Measurements from ENCODE around the gene BCAS3. TPM values are rescaled to one million over a fixed set of nuclear protein-coding genes. Genes with fewer than 3 reads are reported as not detected.

Gene BCAS3
- total RNA-seq, 4 donors from 2014 or later, result 18.7 to 37.8 (median 24.9) TPM

DNA sequence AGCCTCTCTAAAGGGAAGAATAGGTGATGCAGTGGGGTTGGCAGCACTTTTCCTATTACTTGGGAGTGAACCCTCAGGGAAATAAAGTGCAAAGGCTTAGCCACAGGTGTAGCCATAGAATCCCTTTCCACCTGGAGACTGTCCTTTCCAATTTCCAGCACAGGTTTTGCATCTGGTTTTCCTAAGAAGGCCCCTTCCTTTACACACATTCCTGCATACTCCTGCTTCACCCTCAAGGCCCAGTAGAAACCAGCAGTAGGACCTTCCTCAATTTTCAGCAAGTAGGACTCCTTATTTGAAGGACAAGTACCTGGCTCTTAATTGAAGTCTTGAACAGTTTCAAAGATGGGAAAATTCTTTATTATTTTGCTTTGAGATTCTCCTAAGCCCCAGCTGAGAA lies 550.2 kb downstream of the BCAS3 start:
- TF ChIP-seq, protein P1, sequence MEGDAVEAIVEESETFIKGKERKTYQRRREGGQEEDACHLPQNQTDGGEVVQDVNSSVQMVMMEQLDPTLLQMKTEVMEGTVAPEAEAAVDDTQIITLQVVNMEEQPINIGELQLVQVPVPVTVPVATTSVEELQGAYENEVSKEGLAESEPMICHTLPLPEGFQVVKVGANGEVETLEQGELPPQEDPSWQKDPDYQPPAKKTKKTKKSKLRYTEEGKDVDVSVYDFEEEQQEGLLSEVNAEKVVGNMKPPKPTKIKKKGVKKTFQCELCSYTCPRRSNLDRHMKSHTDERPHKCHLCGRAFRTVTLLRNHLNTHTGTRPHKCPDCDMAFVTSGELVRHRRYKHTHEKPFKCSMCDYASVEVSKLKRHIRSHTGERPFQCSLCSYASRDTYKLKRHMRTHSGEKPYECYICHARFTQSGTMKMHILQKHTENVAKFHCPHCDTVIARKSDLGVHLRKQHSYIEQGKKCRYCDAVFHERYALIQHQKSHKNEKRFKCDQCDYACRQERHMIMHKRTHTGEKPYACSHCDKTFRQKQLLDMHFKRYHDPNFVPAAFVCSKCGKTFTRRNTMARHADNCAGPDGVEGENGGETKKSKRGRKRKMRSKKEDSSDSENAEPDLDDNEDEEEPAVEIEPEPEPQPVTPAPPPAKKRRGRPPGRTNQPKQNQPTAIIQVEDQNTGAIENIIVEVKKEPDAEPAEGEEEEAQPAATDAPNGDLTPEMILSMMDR (IDR thresholded peaks at IDR 0.05), result no peak
- ATAC-seq (ENCODE audit: low FRiP score), result no peak
- no peak for DNase-seq (ENCODE audit: low spot score)

DNA sequence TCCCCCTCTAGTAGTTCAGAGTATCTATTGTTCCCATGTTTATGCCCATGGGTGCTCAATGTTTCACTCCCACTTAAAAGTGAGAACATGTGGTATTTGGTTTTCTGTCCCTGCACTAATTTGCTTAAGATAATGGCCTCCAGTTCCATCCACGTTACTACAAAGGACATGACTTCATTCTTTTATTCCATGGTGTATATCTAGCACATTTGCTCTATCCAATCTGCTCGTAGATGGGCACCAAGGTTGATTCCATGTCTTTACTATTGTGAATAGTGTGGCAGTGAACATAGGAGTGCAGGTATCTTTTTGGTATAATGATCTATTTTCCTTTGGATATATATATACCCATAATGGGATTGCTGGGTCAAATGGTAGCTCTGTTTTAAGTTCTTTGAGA lies 552.8 kb downstream of the BCAS3 start:
- DNase-seq (ENCODE audit: low spot score) (no peak), ATAC-seq (ENCODE audit: low FRiP score) (no peak)
- TF ChIP-seq, protein P1 (IDR thresholded peaks at IDR 0.05), result no peak

DNA sequence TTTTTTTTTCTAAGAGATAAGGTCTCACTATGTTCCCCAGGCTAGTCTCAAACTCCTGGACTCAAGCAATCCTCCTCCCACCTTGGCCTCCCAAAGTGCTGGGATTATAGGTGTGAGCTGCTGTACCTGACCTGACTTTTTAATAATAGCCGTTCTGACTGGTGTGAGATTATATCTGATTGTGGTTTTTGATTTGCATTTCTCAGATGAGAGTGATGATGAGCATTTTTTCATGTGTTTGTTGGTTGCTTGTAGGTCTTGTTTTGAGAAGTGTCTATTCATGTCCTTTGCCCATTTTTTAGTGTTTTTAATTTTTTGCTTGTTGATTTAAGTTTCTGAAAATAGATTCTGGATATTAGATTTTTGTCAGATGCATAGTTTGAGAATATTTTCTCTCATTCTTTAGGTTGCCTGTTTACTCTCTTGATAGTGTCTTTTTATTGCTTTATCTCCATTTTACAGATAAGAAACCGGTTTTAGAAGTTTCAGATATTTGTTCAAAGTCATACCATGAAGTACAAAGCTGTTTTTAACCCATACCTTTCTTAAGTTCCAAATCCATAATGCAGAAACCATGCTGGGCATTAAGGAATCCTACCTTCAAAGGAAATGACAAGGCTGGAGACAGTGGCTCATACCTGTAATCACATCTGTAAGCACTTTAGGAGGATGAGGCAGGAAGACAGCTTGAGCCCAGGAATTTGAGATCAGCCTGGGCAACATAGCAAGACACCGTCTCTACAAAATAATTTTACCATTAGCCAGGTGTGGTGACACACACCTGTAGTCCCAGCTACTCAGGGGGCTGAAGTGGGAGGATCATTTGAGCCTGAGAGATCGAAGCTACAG lies 553.5 kb downstream of the BCAS3 start:
- TF ChIP-seq, protein P1 (IDR thresholded peaks at IDR 0.05), result no peak
- no peak for ATAC-seq (ENCODE audit: low FRiP score)
- no peak for DNase-seq (ENCODE audit: low spot score)

DNA sequence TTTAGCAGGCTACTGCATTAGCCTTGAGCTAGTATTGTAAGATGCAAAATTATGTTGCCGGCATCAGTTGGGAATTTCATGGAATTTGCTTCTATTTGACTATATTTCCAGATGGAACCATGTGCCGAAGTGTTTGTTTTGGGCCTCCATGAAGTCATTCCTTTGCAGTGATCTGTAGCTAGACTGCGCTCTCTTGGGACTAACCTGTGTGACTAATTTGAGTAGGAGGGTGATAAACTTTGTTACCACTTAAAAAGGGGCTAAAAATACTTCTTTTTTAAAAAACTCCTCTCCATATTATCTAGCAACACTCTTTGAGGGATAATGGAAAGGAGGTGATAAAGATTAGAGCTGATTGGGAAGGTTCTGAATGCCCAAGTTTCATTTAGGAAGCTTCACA lies 555.2 kb downstream of the BCAS3 start:
- DNase-seq (ENCODE audit: low spot score) (no peak), ATAC-seq (ENCODE audit: low FRiP score) (no peak)
- TF ChIP-seq, protein P1 (IDR thresholded peaks at IDR 0.05), result no peak

DNA sequence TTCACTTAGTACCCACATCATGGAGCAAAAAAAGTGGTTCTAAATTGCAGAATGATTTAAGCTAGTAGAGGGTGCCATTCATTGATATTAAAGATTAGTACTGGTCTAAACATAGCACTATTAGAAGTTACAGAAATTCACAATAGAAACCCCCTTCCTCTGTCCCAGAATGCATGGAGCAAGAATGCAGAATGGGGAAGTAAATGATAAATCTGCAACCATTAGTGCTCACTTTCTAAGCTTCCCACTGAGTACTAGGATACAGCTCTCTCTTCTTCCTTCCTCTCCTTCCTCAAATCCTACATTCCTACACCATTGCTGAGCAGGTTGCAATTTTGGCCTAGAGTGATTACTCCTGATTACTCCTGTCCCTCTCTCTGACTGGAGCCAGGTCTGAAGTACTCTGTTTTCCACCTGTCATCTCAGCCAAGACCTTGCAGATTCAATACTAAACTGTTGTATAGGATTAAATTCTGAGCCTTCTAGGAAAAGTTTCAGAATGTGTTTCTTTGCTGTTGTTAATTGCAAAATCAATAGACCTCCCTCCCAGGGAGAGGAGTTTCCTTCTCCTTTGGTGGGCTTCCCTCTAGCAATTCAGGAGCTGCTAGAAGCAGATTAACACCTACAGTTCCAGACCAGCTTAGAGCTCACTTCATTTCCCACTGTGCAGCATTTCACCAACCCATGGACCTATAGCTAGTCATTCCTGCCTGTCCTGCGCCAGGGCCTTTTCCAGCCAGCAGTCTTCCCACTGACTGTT lies 556.5 kb downstream of the BCAS3 start:
- ATAC-seq (ENCODE audit: low FRiP score), result no peak

DNA sequence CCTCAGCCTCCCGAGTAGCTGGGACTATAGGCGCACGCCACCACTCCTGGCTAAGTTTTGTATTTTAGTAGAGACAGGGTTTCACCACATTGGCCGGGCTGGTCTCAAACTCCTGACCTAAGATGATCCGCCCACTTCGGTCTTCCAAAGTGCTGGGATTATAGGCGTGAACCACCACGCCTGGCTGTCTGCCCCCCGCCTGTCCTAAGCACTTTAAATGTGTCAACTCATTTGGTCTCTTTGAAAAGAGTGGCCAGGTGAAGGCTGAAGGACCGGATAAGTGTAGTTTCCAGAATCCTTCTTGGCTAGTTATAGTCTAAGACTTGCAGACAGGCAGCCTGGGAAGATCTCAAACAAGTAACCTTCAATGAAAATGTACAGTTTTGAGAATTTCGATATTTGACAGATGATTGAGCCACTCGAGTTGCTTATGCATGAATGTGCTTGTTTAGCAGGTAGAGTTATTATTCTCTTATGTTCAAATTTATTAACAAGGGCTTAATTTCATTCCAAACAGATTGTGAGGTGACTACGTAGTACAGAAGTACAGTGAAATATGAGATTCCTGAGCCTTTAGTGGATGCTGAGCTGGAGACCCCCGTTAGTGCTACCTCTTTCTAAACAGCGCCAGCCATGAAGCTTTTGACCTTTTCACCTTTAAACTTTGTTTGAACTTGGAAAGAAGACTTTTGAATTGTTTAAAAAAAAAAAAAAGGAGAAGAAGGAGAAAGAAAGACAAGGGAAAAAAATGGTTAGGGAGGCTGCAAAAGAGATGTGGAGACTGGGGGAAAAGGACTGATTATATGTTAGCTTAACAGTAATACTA lies 557.6 kb downstream of the BCAS3 start:
- DNase-seq (ENCODE audit: low spot score) (no peak), ATAC-seq (ENCODE audit: low FRiP score) (no peak)
- TF ChIP-seq, protein P1 (IDR thresholded peaks at IDR 0.05), result no peak

More for the DNA sequence above, 556.5 kb downstream of the BCAS3 start:
- DNase-seq (ENCODE audit: low spot score), result no peak
- TF ChIP-seq, protein P1 (IDR thresholded peaks at IDR 0.05), result no peak
